UCSD-AML1 (cell line): ENCODE measurements around the gene RPS18.
"Not testable (repeated sequence)": the region's sequence is repeated elsewhere in the genome, so short reads cannot be mapped to it uniquely, and the experiment has no call there.

Experiments
- DNase-seq: peaks from one replicate; lab custom pipeline; 2025; ENCODE audit not compliant: unreplicated experiment; lab: John Stamatoyannopoulos, UW

RPS18 gene

GRCh38 chr6:33272275-33273128, 627 bp downstream of the RPS18 start:
- DNase-seq = no peak

- no peak for DNase-seq
These were observed 1.5 kb downstream of the RPS18 start for GRCh38 chr6:33273129-33273923.

DNA sequence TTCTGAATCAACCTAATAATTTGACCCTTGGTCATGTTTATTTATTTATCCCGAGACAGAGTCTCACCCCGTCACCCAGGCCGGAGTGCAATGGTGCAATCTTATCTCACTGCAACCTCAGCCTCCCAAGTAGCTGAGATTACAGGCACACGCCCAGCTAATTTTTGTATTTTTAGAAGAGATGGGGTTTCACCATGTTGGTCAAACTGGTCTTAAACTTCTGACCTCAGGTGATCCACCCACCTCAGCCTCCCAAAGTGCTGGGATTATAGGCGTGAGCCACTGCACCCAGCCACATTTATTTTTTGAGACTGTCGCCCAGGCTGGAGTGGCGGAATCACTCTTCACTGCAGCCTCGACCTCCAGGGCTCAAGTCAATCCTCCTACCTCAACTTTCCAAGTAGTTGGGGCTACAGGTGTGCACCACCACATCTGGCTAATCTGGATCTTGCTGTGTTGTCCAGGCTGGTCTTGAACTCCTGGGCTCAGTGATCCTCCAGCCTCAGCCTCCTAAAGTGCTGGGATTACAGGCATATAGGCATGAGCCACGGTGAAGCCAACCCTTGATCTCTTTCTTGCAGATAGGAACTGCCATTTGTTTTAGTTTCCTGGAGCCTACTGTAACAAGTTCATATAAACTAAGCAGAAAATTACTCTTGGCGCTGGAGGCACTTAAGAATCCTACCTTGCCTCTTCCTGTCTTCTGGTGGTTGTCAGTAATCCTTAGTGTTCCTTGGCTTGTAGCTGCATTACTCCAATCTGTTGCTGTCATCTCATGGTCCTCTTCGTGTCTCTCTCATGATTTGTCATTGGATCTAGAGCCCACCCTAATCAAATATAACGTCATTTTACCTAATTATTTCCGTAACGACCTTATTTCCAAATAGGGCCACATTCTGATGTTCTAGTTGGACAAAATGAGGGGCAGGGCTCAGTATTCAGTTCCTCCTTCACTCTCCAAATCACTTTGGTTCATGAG, 2.3 kb downstream of the RPS18 start:
- DNase-seq = no peak

- DNase-seq = not testable (repeated sequence)
These were observed 4.1 kb downstream of the RPS18 start for GRCh38 chr6:33275795-33276580.

- no peak for DNase-seq
These were observed 4.6 kb downstream of the RPS18 start for GRCh38 chr6:33276581-33276863.

- peak; percentile 86 for DNase-seq
These were observed 5.2 kb downstream of the RPS18 start, which contains the start of gene B3GALT4 for GRCh38 chr6:33276864-33277662. TSS of gene B3GALT4 (plus strand) at chr6:33277123. CDS start at chr6:33277420, 297 bp downstream.

- peak; percentile 37 for DNase-seq
These were observed 6.0 kb downstream of the RPS18 start for GRCh38 chr6:33277663-33278391.

- no peak for DNase-seq
These were observed 6.5 kb downstream of the RPS18 start for GRCh38 chr6:33278392-33278741.

- DNase-seq = no peak
These were observed 6.9 kb downstream of the RPS18 start for GRCh38 chr6:33278810-33279209.

DNA sequence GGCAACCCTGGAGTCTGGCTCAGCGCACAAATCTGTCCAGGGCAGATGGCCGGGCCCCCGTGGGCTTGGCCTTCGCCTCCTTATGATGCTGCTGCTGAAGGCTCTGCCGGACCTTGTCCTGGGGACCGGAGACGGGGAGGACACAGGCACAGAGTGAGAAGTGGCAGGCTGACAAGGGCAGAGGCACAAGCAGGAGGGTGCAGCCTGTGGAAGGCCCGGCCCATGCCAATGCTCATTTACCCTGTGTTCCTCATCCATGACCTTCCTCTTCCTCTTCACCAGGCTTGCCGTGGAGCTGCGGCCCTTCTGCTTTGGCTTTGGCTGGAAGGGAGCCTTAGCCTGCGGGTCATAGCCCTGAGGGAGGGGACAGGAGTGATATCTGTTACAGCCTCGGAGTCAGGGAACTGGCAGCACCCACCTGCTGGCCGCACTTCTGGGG, 7.4 kb downstream of the RPS18 start:
- DNase-seq = no peak

DNA sequence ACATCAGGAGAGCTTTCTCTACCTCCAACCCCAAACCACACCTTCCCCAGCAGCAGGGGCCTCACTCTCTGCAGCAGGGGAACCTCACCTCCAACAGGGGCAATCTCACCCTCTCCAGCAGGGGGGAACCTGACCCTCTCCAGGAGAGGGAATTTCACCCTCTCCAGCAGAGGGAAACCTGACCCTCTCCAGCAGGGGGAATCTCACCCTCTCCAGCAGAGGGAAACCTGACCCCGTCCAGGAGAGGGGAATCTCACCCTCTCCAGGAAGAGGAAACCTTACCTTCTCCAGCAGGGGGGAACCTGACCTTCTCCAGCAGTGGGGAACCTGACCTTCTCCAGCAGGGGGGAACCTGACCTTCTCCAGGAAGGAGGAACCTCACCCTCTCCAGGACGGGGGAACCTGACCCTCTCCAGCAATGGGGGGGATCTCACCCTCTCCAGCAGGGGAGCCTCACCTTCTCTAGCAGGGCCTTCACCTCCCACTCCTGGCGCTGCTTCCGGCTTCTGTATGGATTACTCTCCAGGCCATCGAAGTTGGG, 8.2 kb downstream of the RPS18 start:
- DNase-seq = peak; percentile 67

- no peak for DNase-seq
These were observed 8.7 kb downstream of the RPS18 start for GRCh38 chr6:33280539-33280938.

- DNase-seq = not testable (repeated sequence)
These were observed 13.3 kb downstream of the RPS18 start for GRCh38 chr6:33285214-33285613.

DNA sequence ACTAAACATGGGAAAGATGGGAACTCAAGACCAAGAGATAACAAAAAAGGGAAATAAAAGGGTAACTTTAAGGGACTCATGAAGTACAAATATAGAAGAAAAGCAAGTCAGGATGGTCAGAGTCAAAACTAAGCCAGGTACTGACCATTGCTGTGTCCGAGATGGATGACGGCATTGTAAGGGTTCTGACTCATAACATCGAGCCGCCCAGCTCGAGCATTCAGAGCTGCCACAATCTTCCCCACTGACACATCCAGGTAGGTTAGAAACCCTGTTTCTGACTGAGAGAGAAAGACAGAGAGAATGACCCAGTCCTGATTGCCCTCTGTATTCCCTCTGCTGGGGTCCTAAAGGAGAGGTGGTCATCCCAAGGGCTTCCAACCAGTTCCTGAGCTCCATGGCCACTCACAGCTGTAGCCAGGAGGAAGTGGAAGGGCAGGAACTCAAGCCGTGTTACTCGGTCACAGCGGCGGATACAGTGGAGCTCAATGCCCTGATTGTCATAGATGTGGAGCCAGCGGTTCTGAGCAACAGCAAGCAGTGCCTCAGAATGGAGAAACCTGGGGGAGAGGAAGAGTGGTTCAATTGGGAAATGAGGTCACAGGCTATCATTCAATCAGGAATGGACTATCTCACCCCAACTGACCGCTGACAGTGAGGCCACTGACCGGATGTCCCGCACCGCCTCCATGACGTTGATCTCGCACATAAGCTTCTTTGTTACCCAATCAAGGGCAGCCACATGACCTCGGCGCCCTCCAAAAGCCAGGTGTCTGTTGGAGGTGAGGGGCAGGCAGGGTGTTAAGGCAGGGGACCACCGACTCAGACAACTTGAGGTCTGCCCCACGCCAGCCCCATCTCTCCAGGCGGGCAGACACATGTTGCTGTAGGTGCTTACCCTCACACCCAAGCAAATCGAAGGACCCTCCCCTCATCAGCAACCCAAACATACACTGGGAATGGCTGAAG, 15.4 kb downstream of the RPS18 start:
- no peak for DNase-seq

DNA sequence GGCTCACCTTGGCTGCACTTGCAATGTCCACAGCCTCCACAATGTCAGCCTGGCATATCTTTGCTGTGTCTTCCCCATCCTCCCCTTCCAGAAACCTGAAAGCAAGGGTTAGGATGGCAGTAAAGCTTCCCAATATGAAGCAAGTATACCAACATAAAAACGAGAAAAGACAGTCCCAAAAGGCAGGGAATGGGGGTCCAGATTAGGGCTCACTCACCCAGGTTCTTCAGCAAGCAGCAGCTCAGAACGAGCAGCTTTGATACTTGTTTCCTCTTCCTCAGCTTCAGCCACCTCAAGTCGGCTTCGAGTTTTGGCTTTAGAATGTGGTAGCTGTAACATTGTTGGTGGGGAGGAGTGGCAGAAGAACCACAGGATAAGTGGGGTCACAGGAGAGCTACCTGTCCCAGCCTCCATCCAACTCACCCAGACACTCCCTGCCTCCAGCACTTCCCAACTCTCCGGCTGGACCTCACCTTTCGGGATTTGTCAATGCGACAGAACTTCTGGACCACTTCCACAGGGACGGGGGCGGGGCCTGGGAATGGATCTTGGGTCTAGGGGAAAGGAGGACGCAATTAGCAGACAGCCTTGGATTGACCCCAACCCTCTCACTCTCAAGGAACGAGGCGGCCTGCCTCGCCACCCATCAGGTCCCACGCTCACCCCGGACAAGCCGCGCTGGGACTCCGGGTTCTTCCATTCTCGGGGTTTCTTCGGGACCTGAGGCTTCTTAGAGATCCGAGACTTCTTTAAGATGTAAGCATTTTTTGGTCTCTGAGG, 16.5 kb downstream of the RPS18 start:
- DNase-seq = no peak

GRCh38 chr6:33288921-33289783, 17.3 kb downstream of the RPS18 start, which contains the start of the genes PFDN6 and WDR46:
TSS of gene PFDN6 (plus strand) at chr6:33289601. CDS start at chr6:33289857, 256 bp downstream.
TSS of gene WDR46 (minus strand) at chr6:33289239. CDS start at chr6:33289170, 69 bp downstream.
- DNase-seq = peak; percentile 79
